Body of pancreas (tissue), 4 donors: Measurements from ENCODE around the gene ATXN7L2.

Source experiments
- POLR2A ChIP-seq, 3 donors: fragments of 450-650 bp; IDR thresholded peaks; one replicate each; pipeline ENCODE4 v1.6.1; 2016; ENCODE audit warnings: antibody characterized with exemption in 3 of 3, mild to moderate bottlenecking in 2 of 3
- TF ChIP-seq, protein P1 (sequence below), 7 experiments: fragments of 450-650 bp in 4 of 7; fragments of 200-600 bp in 3 of 7; sonication (generic) in 3 of 7; IDR thresholded peaks; one replicate each; pipeline ENCODE4 v1.5.1; 2016 to 2019; ENCODE audit warnings: antibody characterized with exemption in 7 of 7

DNA sequence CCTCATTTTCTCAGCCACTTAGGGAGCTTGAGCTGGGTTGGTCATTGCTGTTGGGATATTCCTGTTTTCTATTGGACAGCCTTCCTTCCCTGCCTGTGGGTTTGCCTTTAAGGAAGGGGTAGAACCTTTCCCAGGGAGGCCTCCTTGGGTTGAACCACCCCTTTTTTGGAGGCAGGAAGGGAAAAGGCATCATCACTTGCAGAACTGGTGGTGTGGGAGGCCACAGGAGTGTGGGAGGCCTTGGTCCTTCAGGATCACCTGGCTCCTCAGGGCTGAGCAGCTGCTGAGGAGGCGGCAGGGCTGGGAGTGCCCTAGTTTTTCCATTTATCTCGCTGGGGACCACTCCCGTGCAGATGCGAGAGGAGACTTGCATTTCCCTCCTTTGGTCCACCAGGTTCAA is 9.5 kb downstream of the ATXN7L2 start:
- TF ChIP-seq, protein P1, sequence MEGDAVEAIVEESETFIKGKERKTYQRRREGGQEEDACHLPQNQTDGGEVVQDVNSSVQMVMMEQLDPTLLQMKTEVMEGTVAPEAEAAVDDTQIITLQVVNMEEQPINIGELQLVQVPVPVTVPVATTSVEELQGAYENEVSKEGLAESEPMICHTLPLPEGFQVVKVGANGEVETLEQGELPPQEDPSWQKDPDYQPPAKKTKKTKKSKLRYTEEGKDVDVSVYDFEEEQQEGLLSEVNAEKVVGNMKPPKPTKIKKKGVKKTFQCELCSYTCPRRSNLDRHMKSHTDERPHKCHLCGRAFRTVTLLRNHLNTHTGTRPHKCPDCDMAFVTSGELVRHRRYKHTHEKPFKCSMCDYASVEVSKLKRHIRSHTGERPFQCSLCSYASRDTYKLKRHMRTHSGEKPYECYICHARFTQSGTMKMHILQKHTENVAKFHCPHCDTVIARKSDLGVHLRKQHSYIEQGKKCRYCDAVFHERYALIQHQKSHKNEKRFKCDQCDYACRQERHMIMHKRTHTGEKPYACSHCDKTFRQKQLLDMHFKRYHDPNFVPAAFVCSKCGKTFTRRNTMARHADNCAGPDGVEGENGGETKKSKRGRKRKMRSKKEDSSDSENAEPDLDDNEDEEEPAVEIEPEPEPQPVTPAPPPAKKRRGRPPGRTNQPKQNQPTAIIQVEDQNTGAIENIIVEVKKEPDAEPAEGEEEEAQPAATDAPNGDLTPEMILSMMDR (IDR thresholded peaks at IDR 0.05): no peak
- no peak for TF ChIP-seq POLR2A (IDR thresholded peaks at IDR 0.05)
